C4-2B (cell line): ENCODE measurements around the gene EME1.

Experiments used
- H3K27ac ChIP-seq: fragments of 450-650 bp; 2 replicates; pipeline ENCODE4 v1.5.1; 2017
- CTCF ChIP-seq: fragments of 450-650 bp; conservative IDR thresholded peaks from 2 replicates; pipeline ENCODE4 v1.5.1; 2017; ENCODE audit warnings: mild to moderate bottlenecking
- ZFX ChIP-seq: fragments of 450-650 bp; IDR thresholded peaks from 2 replicates; pipeline ENCODE4 v1.6.1; 2017

The EME1 gene

DNA sequence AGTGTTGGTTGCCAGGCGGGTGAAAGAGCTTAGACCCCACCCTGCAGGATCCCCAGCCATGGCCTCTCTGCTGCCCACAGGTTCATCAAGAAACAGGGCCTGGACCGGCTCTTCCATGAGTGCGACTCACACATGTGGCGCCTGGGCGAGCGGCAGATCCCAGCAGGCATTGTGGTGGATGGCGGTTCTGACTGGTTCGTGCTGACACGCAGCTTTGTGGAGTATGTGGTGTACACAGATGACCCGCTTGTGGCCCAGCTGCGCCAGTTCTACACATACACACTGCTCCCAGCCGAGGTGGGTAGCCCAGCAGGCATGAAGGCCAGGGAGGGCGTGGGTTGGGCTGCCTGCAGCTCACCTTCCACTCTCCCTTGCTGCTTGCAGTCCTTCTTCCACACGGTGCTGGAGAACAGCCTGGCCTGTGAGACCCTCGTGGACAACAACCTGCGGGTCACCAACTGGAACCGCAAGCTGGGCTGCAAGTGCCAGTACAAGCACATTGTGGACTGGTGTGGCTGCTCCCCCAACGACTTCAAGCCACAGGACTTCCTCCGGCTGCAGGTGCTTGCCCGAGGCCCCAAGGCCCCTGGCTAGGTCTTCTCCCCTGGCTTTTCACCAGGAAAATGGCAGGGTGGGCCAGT, 17.2 kb upstream of the EME1 start:
- no peak for TF ChIP-seq ZFX
- TF ChIP-seq CTCF: no peak
- H3K27ac ChIP-seq: no peak overlapping the region

- no peak overlapping the region for H3K27ac ChIP-seq
- no peak for TF ChIP-seq ZFX
- TF ChIP-seq CTCF: no peak
These were observed 16.6 kb upstream of the EME1 start for GRCh38 chr17:50356418-50356817.

GRCh38 chr17:50356892-50357510, 16.0 kb upstream of the EME1 start:
- TF ChIP-seq ZFX: no peak
- TF ChIP-seq CTCF: no peak
- H3K27ac ChIP-seq: no peak overlapping the region

- no peak for TF ChIP-seq ZFX
- TF ChIP-seq CTCF: no peak
- H3K27ac ChIP-seq: no peak overlapping the region
These were observed 14.9 kb upstream of the EME1 start for GRCh38 chr17:50358177-50358576.

DNA sequence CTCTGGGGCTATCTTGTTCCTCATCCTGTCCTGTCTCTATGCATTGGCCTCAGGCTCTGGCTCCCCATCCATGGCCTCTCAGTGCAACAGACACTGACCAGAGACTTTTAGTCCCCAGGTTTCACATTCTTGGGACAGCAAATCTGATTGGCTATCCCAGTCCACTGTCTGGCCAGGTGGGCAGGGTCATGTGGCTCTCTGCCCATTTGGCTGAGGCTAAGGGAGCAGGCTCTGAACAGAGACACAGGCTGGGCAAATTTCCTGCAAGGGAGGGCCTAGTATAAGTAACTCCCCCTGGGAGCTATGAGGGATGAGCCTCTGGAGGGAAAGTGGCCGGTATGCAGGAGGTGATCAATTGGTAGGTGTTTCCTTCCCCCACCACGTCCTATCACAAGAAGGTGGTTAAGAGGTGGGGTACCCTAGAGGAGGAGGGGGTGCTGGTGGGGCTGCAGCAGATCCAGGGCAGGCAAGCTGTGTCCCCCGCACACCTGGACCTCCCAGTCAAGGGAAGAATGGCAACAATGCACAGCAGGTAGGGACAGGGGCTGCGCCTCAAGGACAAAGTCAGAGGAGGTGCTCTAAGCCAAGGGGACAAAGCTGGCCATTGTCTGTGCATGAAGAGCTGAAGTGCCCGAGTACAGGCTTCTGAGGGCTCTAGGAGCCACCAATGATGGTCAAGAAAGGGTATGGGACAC, 13.9 kb upstream of the EME1 start:
- H3K27ac ChIP-seq: no peak overlapping the region
- TF ChIP-seq CTCF (no peak), ZFX (no peak)

DNA sequence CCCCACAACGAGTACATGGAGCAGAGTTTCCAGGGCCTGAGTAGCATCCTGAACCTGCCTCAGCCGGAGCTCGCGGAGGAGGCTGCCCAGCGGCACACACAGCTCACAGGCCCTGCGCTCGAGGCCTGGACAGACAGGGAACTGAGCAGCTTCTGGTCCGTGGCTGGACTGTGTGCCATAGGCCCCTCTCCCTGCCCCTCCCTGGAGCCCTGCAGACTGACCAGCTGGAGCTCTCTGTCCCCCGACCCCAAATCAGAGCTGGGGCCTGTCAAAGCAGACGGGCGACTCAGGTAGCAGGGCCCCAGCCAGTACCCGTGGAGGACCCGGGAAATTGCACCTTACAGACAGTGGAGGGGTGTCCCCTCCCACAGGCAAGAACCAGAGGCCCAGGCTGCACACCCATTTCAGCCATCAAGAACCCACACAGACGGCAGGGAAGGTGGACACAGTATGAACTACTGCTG, 13.0 kb upstream of the EME1 start:
- H3K27ac ChIP-seq: no peak overlapping the region
- no peak for TF ChIP-seq CTCF
- TF ChIP-seq ZFX: no peak

DNA sequence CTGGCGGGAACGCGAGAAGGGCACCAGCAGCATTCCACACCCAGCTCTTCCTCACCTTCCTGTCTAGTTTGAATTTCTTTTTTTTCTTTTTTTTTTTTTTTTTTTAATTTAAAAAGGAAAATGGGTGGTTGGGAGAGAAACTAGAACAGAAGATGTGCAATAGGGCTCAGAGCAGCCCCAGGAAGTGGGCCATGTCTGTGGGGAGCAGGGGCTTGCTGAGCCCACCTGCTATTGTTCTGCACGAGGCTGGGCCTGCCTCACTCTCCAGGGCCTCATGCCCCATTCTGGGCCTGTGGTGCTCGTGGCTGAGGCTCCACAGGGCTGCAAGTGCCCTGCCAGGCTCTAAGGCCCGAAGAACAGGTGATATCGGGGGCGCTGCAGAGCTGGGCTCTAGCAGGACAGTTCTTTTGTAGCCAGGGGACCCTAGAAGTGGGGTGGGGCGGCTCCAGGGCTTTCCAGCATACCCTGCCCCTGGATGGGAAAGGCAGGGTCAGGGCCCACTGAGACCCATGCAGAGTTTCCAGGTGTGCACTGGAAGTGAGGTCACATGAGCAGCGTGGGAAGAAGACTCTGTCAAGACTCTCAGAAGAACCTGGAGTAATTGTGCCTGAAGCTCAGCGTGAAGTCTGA, 12.4 kb upstream of the EME1 start:
- no peak overlapping the region for H3K27ac ChIP-seq
- no peak for TF ChIP-seq CTCF
- TF ChIP-seq ZFX: no peak
